Measurements from ENCODE around the gene TNRC18. TPM values are rescaled to one million over a fixed set of nuclear protein-coding genes. Genes with fewer than 3 reads are reported as not detected.

The TNRC18 gene
- total RNA-seq, 1 experiment from 2014 or later = 44.3 TPM

GRCh38 chr7:5356751-5357119 lies 66.9 kb downstream of the TNRC18 start:
- H3K36me3 ChIP-seq (replicated peaks; ENCODE audit: control insufficient read depth, insufficient read depth, low read length) = no peaks in the 10 kb centered on the region; the same call in none of the 2 replicates
- no peaks in the 10 kb centered on the region for H3K27me3 ChIP-seq (ENCODE audit: control insufficient read depth, insufficient read depth, low read length)
- H3K4me3 ChIP-seq (ENCODE audit: insufficient read depth, low read depth, low read length) = no peak overlapping the region
- no peak for DNase-seq

- peak; percentile 93 for DNase-seq
- no peak overlapping the region for H3K4me3 ChIP-seq (ENCODE audit: insufficient read depth, low read depth, low read length)
- no peaks in the 10 kb centered on the region; the same call in 1 of the 2 replicates for H3K36me3 ChIP-seq (replicated peaks; ENCODE audit: control insufficient read depth, insufficient read depth, low read length)
- H3K27me3 ChIP-seq (ENCODE audit: control insufficient read depth, insufficient read depth, low read length) = peaks cover 3% of the 10 kb centered on the region; the same call in 1 of the 2 replicates
Measured at GRCh38 chr7:5354460-5355232, 69.0 kb downstream of the TNRC18 start.

GRCh38 chr7:5352440-5353010 lies 71.1 kb downstream of the TNRC18 start:
- H3K36me3 ChIP-seq (replicated peaks; ENCODE audit: control insufficient read depth, insufficient read depth, low read length) = no peaks in the 10 kb centered on the region; the same call in 1 of the 2 replicates
- peak; percentile 33 for DNase-seq
- H3K27me3 ChIP-seq (ENCODE audit: control insufficient read depth, insufficient read depth, low read length) = peaks cover 10% of the 10 kb centered on the region; the same call in 1 of the 2 replicates
- no peak overlapping the region for H3K4me3 ChIP-seq (ENCODE audit: insufficient read depth, low read depth, low read length)

GRCh38 chr7:5351507-5352265 lies 71.9 kb downstream of the TNRC18 start:
- Histone ChIP-seq H3K27me3 (ENCODE audit: control insufficient read depth, insufficient read depth, low read length) (peaks cover 10% of the 10 kb centered on the region; the same call in 1 of the 2 replicates), H3K36me3 (replicated peaks; ENCODE audit: control insufficient read depth, insufficient read depth, low read length) (no peaks in the 10 kb centered on the region), H3K4me3 (ENCODE audit: insufficient read depth, low read depth, low read length) (no peak overlapping the region)
- DNase-seq = peak; percentile 60

- peaks cover 10% of the 10 kb centered on the region; the same call in 1 of the 2 replicates for H3K27me3 ChIP-seq (ENCODE audit: control insufficient read depth, insufficient read depth, low read length)
- H3K36me3 ChIP-seq (replicated peaks; ENCODE audit: control insufficient read depth, insufficient read depth, low read length) = no peaks in the 10 kb centered on the region
- peak; percentile 78 for DNase-seq
- H3K4me3 ChIP-seq (ENCODE audit: insufficient read depth, low read depth, low read length) = no peak overlapping the region
Measured at GRCh38 chr7:5350600-5351385, 72.8 kb downstream of the TNRC18 start.

- no peak for DNase-seq
- Histone ChIP-seq H3K36me3 (replicated peaks; ENCODE audit: control insufficient read depth, insufficient read depth, low read length) (no peaks in the 10 kb centered on the region), H3K27me3 (ENCODE audit: control insufficient read depth, insufficient read depth, low read length) (peaks cover 10% of the 10 kb centered on the region; the same call in 1 of the 2 replicates), H3K4me3 (ENCODE audit: insufficient read depth, low read depth, low read length) (no peak overlapping the region)
Measured at GRCh38 chr7:5350174-5350463, 73.5 kb downstream of the TNRC18 start.

GRCh38 chr7:5349437-5350173 lies 74.0 kb downstream of the TNRC18 start:
- peak overlapping the region; percentile 17; the same call in 1 of the 2 replicates for H3K4me3 ChIP-seq (ENCODE audit: insufficient read depth, low read depth, low read length)
- no peaks in the 10 kb centered on the region for H3K36me3 ChIP-seq (replicated peaks; ENCODE audit: control insufficient read depth, insufficient read depth, low read length)
- peaks cover 10% of the 10 kb centered on the region; the same call in 1 of the 2 replicates for H3K27me3 ChIP-seq (ENCODE audit: control insufficient read depth, insufficient read depth, low read length)
- peak; percentile 83 for DNase-seq

GRCh38 chr7:5349005-5349380 lies 74.6 kb downstream of the TNRC18 start:
- Histone ChIP-seq H3K4me3 (ENCODE audit: insufficient read depth, low read depth, low read length) (no peak overlapping the region), H3K27me3 (ENCODE audit: control insufficient read depth, insufficient read depth, low read length) (peaks cover 10% of the 10 kb centered on the region; the same call in 1 of the 2 replicates), H3K36me3 (replicated peaks; ENCODE audit: control insufficient read depth, insufficient read depth, low read length) (no peaks in the 10 kb centered on the region)
- DNase-seq = peak; percentile 66

- Histone ChIP-seq H3K4me3 (ENCODE audit: insufficient read depth, low read depth, low read length) (no peak overlapping the region), H3K36me3 (replicated peaks; ENCODE audit: control insufficient read depth, insufficient read depth, low read length) (no peaks in the 10 kb centered on the region), H3K27me3 (ENCODE audit: control insufficient read depth, insufficient read depth, low read length) (peaks cover 10% of the 10 kb centered on the region; the same call in 1 of the 2 replicates)
- peak; percentile 82 for DNase-seq
Measured at GRCh38 chr7:5348134-5349004, 75.3 kb downstream of the TNRC18 start.

GRCh38 chr7:5345671-5346070 lies 78.0 kb downstream of the TNRC18 start:
- Histone ChIP-seq H3K4me3 (ENCODE audit: insufficient read depth, low read depth, low read length) (no peak overlapping the region), H3K36me3 (replicated peaks; ENCODE audit: control insufficient read depth, insufficient read depth, low read length) (no peaks in the 10 kb centered on the region; the same call in 1 of the 2 replicates), H3K27me3 (ENCODE audit: control insufficient read depth, insufficient read depth, low read length) (peaks cover 9% of the 10 kb centered on the region; the same call in 1 of the 2 replicates)
- DNase-seq = peak; percentile 41

- Histone ChIP-seq H3K4me3 (ENCODE audit: insufficient read depth, low read depth, low read length) (no peak overlapping the region), H3K36me3 (replicated peaks; ENCODE audit: control insufficient read depth, insufficient read depth, low read length) (no peaks in the 10 kb centered on the region; the same call in 1 of the 2 replicates), H3K27me3 (ENCODE audit: control insufficient read depth, insufficient read depth, low read length) (peaks cover 7% of the 10 kb centered on the region; the same call in 1 of the 2 replicates)
- no peak for DNase-seq
Measured at GRCh38 chr7:5345171-5345570, 78.5 kb downstream of the TNRC18 start.

GRCh38 chr7:5344342-5344741 lies 79.3 kb downstream of the TNRC18 start:
- Histone ChIP-seq H3K36me3 (replicated peaks; ENCODE audit: control insufficient read depth, insufficient read depth, low read length) (no peaks in the 10 kb centered on the region; the same call in 1 of the 2 replicates), H3K27me3 (ENCODE audit: control insufficient read depth, insufficient read depth, low read length) (peaks cover 4% of the 10 kb centered on the region; the same call in 1 of the 2 replicates), H3K4me3 (ENCODE audit: insufficient read depth, low read depth, low read length) (no peak overlapping the region)
- no peak for DNase-seq

- DNase-seq = no peak
- Histone ChIP-seq H3K4me3 (ENCODE audit: insufficient read depth, low read depth, low read length) (no peak overlapping the region), H3K36me3 (replicated peaks; ENCODE audit: control insufficient read depth, insufficient read depth, low read length) (no peaks in the 10 kb centered on the region; the same call in 1 of the 2 replicates), H3K27me3 (ENCODE audit: control insufficient read depth, insufficient read depth, low read length) (peaks cover 2% of the 10 kb centered on the region; the same call in 1 of the 2 replicates)
Measured at GRCh38 chr7:5343884-5344283, 79.8 kb downstream of the TNRC18 start.

Data from H7 (cell line).